ENCODE results near the gene PHF24. TPM values are rescaled to one million over a fixed set of nuclear protein-coding genes. Genes with fewer than 3 reads are reported as not detected.
"Not testable (repeated sequence)": the region's sequence is repeated elsewhere in the genome, so short reads cannot be mapped to it uniquely, and the experiment has no call there.

PHF24 gene
- total RNA-seq, 1 experiment from 2014 or later, result not detected

DNA sequence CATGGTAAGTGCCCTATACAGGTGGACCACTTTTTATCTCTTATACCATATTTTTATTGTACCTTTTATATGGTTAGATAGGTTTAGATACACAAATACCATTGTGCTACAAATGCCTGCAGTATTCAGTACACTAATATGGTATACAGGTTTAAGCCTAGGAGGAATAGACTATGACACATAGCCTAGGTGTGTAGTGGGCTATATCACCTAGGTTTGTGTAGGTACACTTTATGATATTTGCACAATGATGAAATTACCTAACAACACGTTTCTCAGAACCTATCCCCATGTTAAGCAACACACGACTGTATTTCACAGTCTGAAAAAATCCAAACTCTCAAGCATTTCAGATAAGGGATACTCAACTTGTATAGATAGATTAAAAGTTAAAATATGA is 9.6 kb upstream of the PHF24 start:
- no peak for DNase-seq
- H3K4me1 Mint-ChIP-seq (ENCODE audit: low read depth, unreplicated experiment), result no peaks in the 10 kb centered on the region

DNA sequence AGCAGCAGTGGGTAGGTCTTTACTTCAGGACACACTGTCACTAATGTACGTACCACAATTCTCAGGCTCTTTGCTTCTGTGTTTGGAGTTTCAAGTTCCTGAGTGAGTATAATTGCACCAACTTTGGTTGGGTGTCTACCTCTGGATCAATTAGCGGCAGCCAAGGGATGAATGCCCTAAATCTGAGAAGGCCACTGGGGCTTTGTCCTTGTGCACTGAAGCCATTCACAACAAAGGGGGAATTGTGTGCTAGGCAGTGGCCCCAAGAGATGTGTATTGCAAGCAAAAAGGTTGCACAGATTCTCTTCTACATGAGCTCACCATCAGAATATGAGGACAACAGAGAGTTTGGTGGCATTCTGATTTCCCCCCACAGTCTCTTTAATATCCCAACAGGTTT is 3.9 kb upstream of the PHF24 start:
- H3K4me3 Mint-ChIP-seq (ENCODE audit: low read depth, unreplicated experiment), result no peak overlapping the region
- TF ChIP-seq, protein P1, sequence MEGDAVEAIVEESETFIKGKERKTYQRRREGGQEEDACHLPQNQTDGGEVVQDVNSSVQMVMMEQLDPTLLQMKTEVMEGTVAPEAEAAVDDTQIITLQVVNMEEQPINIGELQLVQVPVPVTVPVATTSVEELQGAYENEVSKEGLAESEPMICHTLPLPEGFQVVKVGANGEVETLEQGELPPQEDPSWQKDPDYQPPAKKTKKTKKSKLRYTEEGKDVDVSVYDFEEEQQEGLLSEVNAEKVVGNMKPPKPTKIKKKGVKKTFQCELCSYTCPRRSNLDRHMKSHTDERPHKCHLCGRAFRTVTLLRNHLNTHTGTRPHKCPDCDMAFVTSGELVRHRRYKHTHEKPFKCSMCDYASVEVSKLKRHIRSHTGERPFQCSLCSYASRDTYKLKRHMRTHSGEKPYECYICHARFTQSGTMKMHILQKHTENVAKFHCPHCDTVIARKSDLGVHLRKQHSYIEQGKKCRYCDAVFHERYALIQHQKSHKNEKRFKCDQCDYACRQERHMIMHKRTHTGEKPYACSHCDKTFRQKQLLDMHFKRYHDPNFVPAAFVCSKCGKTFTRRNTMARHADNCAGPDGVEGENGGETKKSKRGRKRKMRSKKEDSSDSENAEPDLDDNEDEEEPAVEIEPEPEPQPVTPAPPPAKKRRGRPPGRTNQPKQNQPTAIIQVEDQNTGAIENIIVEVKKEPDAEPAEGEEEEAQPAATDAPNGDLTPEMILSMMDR (IDR thresholded peaks at IDR 0.05; ENCODE audit: unreplicated experiment), result no peak
- H3K27me3 Mint-ChIP-seq (ENCODE audit: unreplicated experiment), result peaks cover 69% of the 10 kb centered on the region
- no TSS peak for BruUV-seq (replicated peaks)
- no peaks in the 10 kb centered on the region for H3K9me3 Mint-ChIP-seq (ENCODE audit: low read depth, unreplicated experiment)
- H3K27ac Mint-ChIP-seq (ENCODE audit: unreplicated experiment), result no peak overlapping the region
- no peaks in the 10 kb centered on the region for H3K36me3 Mint-ChIP-seq (ENCODE audit: insufficient read depth, unreplicated experiment)
- DNase-seq, result no peak
- intact Hi-C loops (cut with micrococcal nuclease; ENCODE audit: unreplicated experiment), result no loop called here
- CTCF ChIA-PET, result no interaction called here
- H3K4me1 Mint-ChIP-seq (ENCODE audit: low read depth, unreplicated experiment), result no peaks in the 10 kb centered on the region

More for the DNA sequence above, 9.6 kb upstream of the PHF24 start:
- Mint-ChIP-seq H3K9me3 (ENCODE audit: low read depth, unreplicated experiment) (no peaks in the 10 kb centered on the region), H3K4me3 (ENCODE audit: low read depth, unreplicated experiment) (no peak overlapping the region), H3K27me3 (ENCODE audit: unreplicated experiment) (peaks cover 66% of the 10 kb centered on the region), H3K36me3 (ENCODE audit: insufficient read depth, unreplicated experiment) (no peaks in the 10 kb centered on the region), H3K27ac (ENCODE audit: unreplicated experiment) (no peak overlapping the region)
- intact Hi-C loops (cut with micrococcal nuclease; ENCODE audit: unreplicated experiment), result no loop called here
- TF ChIP-seq, protein P1 (IDR thresholded peaks at IDR 0.05; ENCODE audit: unreplicated experiment), result no peak
- BruUV-seq (replicated peaks), result no TSS peak
- CTCF ChIA-PET, result no interaction called here

DNA sequence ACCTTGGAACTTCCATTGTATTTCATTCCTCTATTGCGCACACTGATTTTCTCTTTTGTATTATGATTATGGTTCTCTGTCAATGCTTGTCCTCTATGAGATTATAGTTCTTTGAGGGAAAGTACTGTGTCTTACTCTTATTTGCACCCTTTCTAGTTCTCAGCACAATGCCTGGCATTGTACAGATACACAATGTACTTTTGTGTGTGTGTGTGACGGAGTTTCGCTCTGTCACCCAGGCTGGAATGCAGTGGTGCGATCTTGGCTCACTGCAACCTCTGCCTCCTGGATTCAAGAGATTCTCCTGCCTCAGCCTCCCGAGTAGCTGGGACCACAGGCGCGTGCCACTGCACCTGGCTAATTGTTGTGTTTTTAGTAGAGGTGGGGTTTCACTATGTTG is 2.0 kb upstream of the PHF24 start:
- H3K4me1 Mint-ChIP-seq (ENCODE audit: low read depth, unreplicated experiment); CTCF ChIA-PET; BruUV-seq (replicated peaks); H3K27ac Mint-ChIP-seq (ENCODE audit: unreplicated experiment); H3K36me3 Mint-ChIP-seq (ENCODE audit: insufficient read depth, unreplicated experiment); DNase-seq; H3K4me3 Mint-ChIP-seq (ENCODE audit: low read depth, unreplicated experiment); intact Hi-C loops (cut with micrococcal nuclease; ENCODE audit: unreplicated experiment); H3K9me3 Mint-ChIP-seq (ENCODE audit: low read depth, unreplicated experiment): not testable (repeated sequence)
- peaks cover 79% of the 10 kb centered on the region for H3K27me3 Mint-ChIP-seq (ENCODE audit: unreplicated experiment)

DNA sequence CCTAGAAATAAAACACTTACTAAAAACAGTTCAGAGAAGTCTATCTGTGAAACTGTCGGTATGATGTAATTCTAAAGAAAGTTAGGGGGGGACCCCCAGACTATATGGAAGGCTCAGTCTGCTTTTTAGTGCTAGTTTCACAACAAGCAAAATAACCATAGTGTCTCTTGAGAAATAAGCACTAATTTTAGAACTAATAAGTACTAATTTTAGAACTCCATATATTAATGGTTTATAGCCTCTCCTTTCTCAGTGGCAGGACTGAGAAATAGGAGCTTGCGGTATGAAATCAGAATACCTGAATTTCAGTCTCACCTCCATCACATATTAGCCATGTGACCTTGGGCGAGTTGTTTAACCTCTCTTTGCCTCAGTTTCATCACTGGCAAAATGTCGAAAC is 1.4 kb upstream of the PHF24 start:
- TF ChIP-seq, protein P1 (IDR thresholded peaks at IDR 0.05; ENCODE audit: unreplicated experiment), result no peak
- Mint-ChIP-seq H3K27me3 (ENCODE audit: unreplicated experiment) (peaks cover 79% of the 10 kb centered on the region), H3K4me3 (ENCODE audit: low read depth, unreplicated experiment) (no peak overlapping the region), H3K4me1 (ENCODE audit: low read depth, unreplicated experiment) (peaks cover 11% of the 10 kb centered on the region), H3K36me3 (ENCODE audit: insufficient read depth, unreplicated experiment) (no peaks in the 10 kb centered on the region), H3K9me3 (ENCODE audit: low read depth, unreplicated experiment) (no peaks in the 10 kb centered on the region), H3K27ac (ENCODE audit: unreplicated experiment) (no peak overlapping the region)
- DNase-seq, result no peak
- BruUV-seq (replicated peaks), result no TSS peak
- CTCF ChIA-PET, result no interaction called here
- intact Hi-C loops (cut with micrococcal nuclease; ENCODE audit: unreplicated experiment), result no loop called here

DNA sequence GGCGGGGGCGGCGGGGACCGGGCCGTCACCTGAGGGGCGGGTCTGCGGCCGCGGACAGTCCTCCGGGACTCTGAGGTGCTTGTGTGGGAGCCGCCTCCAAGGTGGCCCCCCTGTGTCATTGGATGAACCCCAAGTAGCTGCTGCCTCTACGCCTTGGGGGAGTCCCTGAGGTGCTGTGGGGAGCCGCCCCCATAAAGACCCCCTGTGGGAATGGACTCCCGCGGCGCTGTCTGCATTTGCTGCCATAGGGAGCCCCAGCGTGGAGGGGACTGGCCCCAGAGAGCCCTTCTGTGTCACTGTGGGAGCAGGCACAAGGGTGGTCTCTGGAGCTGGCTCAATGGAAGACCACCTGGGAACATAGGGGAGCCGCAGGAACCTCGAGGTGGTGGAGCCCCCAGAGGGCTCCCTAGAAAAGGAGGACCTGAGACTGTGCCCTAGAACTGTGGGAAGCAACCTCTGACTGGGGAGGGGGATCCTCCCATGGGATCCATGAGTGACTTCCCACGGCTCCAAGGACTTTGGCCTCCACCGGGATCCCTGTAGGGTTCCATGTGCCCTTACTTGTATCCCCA is 412 bp downstream of the PHF24 start:
- Mint-ChIP-seq H3K27me3 (ENCODE audit: unreplicated experiment) (peaks cover 65% of the 10 kb centered on the region), H3K36me3 (ENCODE audit: insufficient read depth, unreplicated experiment) (no peaks in the 10 kb centered on the region), H3K9me3 (ENCODE audit: low read depth, unreplicated experiment) (no peaks in the 10 kb centered on the region), H3K27ac (ENCODE audit: unreplicated experiment) (no peak overlapping the region), H3K4me3 (ENCODE audit: low read depth, unreplicated experiment) (no peak overlapping the region), H3K4me1 (ENCODE audit: low read depth, unreplicated experiment) (peaks cover 21% of the 10 kb centered on the region)
- TF ChIP-seq, protein P1 (IDR thresholded peaks at IDR 0.05; ENCODE audit: unreplicated experiment), result no peak
- intact Hi-C loops (cut with micrococcal nuclease; ENCODE audit: unreplicated experiment), result no loop called here
- no peak for DNase-seq
- CTCF ChIA-PET, result interaction anchor here (0.6 kb wide), 1 partner anchor 570 kb away, joined by 3 read pairs; no protein-coding TSS in a partner anchor
- no TSS peak for BruUV-seq (replicated peaks)
